CD4-positive, CD25-positive, alpha-beta regulatory T cell (primary cell): ENCODE data around the gene SPNS3. TPM values are rescaled to one million over a fixed set of nuclear protein-coding genes. Genes with fewer than 3 reads are reported as not detected.
A peak's percentile ranks its signal among the peaks of the same experiment; 100 is the strongest.

Experiments used
- ATAC-seq, 2 donors: fragments of 150-1000 bp; cut with Tn5 transposase; one replicate each; pipeline ENCODE4 v1.10.0; 2021; ENCODE audit warnings: low read depth in 2 of 2, moderate number of reproducible peaks in 2 of 2, moderate library complexity in 1 of 2
- DNase-seq, 3 donors: peaks; one replicate each; pipeline versions ENCODE4 v3.0.0 to v3.0.0-alpha.2; 2012 to 2022; ENCODE audit warnings: mixed read lengths in 1 of 3
- H3K27ac ChIP-seq: one replicate; pipeline ENCODE4 v1.7.0; 2013; ENCODE audit warnings: mild to moderate bottlenecking, low read length; ENCODE audit not compliant: insufficient read depth, poor library complexity, severe bottlenecking
- H3K27me3 ChIP-seq: one replicate; pipeline ENCODE4 v1.7.0; 2013; ENCODE audit warnings: low read length; ENCODE audit not compliant: control insufficient read depth, insufficient read depth
- H3K36me3 ChIP-seq: one replicate; pipeline ENCODE4 v1.7.0; 2013; ENCODE audit warnings: mild to moderate bottlenecking, low read length, moderate library complexity; ENCODE audit not compliant: control insufficient read depth, insufficient read depth
- H3K4me1 ChIP-seq: 2 replicates; pipeline ENCODE4 v1.7.0; 2013; ENCODE audit warnings: mild to moderate bottlenecking, low read length; ENCODE audit not compliant: insufficient read depth, control insufficient read depth, poor library complexity, severe bottlenecking
- H3K4me3 ChIP-seq: one replicate; pipeline ENCODE4 v1.7.0; 2013; ENCODE audit warnings: low read depth, mild to moderate bottlenecking, low read length, moderate library complexity
- H3K9me3 ChIP-seq, 2 experiments: 1 replicate in 1 of 2; 2 replicates in 1 of 2; pipeline ENCODE4 v1.7.0; 2013; ENCODE audit warnings: low read length in 2 of 2, mild to moderate bottlenecking in 1 of 2, moderate library complexity in 1 of 2; ENCODE audit not compliant: control insufficient read depth in 2 of 2
- H3K27ac Mint-ChIP-seq, 3 donors: one replicate each; pipeline ENCODE4 v1.8.0; 2020 to 2022; ENCODE audit warnings: mild to moderate bottlenecking in 3 of 3, mixed read lengths in 3 of 3, moderate library complexity in 2 of 3
- H3K27me3 Mint-ChIP-seq: one replicate; pipeline ENCODE4 v1.8.0; 2022; ENCODE audit warnings: mild to moderate bottlenecking, mixed read lengths
- H3K36me3 Mint-ChIP-seq: one replicate; pipeline ENCODE4 v1.8.0; 2020; ENCODE audit warnings: mixed read lengths
- H3K4me1 Mint-ChIP-seq, 4 donors: one replicate each; pipeline ENCODE4 v1.8.0; 2020 to 2022; ENCODE audit warnings: mixed read lengths in 4 of 4, mild to moderate bottlenecking in 1 of 4
- H3K4me3 Mint-ChIP-seq, 4 donors: one replicate each; pipeline ENCODE4 v1.8.0; 2020 to 2022; ENCODE audit warnings: mild to moderate bottlenecking in 4 of 4, mixed read lengths in 4 of 4, moderate library complexity in 3 of 4
- H3K9me3 Mint-ChIP-seq, 7 donors: one replicate each; pipeline ENCODE4 v1.8.0; 2020 to 2022; ENCODE audit warnings: mixed read lengths in 7 of 7, mild to moderate bottlenecking in 3 of 7, moderate library complexity in 2 of 7
- polyA plus RNA-seq, 4 donors: library from polyadenylated mRNA; unstranded; fragments of 300-500 nt; fragmentation: Illumina TruSeq; gene quantifications; one replicate each; pipeline ENCODE4 v1.2.3, GENCODE V29; 2021
- total RNA-seq: library from RNA; stranded (reverse); gene quantifications from one replicate; pipeline ENCODE4 v1.2.3, GENCODE V29; 2022

The SPNS3 gene
- total and polyA plus RNA-seq, 5 donors from 2014 or later = 2.5 to 8.8 (median 7.6) TPM

- no peaks in the 10 kb centered on the region for H3K36me3 ChIP-seq
- Mint-ChIP-seq H3K27me3 (no peaks in the 10 kb centered on the region), H3K4me3 (no peak overlapping the region), H3K4me1 (no peaks in the 10 kb centered on the region), H3K9me3 (peaks cover 0 to 1% (median 0%) of the 10 kb centered on the region in 7 donors), H3K27ac (no peak overlapping the region), H3K36me3 (no peaks in the 10 kb centered on the region)
- no peak overlapping the region for H3K27ac ChIP-seq
- ATAC-seq = no peak
- H3K4me1 ChIP-seq = peaks cover 3% of the 10 kb centered on the region
- no peak for DNase-seq
- no peaks in the 10 kb centered on the region for H3K9me3 ChIP-seq
- no peaks in the 10 kb centered on the region for H3K27me3 ChIP-seq
- no peak overlapping the region for H3K4me3 ChIP-seq
Observed at GRCh38 chr17:4518901-4519300, 85.2 kb downstream of the SPNS3 start.

- H3K4me3 Mint-ChIP-seq = no peak overlapping the region
Observed at GRCh38 chr17:4519361-4519788, 85.6 kb downstream of the SPNS3 start.

DNA sequence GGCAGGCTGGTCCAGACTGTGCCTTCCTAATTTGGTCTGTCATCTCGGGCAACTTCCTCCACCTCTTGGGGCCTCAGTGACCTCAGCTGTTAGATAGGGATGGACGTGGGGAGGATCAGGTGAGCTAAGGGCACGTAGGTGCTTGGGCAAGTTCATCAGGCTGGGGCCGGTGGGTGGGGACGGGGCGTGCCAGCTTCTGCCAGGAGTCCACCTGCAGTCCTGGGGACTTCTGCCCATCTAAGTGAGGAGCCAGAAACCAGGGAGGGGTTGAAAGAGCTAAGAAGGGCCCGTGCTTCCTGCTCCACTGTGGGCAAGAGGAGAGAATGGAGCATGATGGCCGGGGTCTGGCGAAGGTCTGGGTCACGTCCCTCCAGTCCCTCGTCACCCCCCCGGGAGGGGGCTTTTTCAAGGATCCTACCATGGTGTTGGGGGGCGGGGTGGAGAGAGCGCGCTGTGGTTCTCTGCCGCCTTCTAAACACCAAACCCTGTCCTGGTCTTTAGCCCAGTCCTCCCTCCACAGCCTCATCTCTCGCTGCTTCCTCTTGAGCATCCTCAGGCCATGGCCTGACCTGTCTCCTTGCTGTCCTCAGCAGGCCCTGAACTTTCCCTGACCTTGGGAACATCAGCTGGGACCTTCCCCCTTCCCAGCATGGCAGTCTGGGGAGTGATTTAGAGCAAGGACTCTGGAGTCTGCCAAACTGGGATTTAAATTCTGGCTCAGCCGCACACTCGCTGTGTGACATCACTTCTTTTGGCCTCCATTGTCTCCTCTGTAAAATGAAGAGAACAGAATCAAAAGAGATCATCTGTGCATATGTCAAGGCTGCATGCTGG is 86.5 kb downstream of the SPNS3 start:
- no peak overlapping the region for H3K27ac ChIP-seq
- no peaks in the 10 kb centered on the region for H3K27me3 ChIP-seq
- DNase-seq = no peak
- Mint-ChIP-seq H3K4me3 (no peak overlapping the region), H3K9me3 (peaks cover 0 to 1% (median 0%) of the 10 kb centered on the region in 7 donors), H3K27me3 (no peaks in the 10 kb centered on the region), H3K36me3 (no peaks in the 10 kb centered on the region), H3K27ac (no peak overlapping the region), H3K4me1 (no peaks in the 10 kb centered on the region)
- no peaks in the 10 kb centered on the region for H3K36me3 ChIP-seq
- no peak for ATAC-seq
- no peak overlapping the region for H3K4me3 ChIP-seq
- H3K4me1 ChIP-seq = peaks cover 3% of the 10 kb centered on the region
- H3K9me3 ChIP-seq = no peaks in the 10 kb centered on the region

More at GRCh38 chr17:4519361-4519788, 85.6 kb downstream of the SPNS3 start:
- Histone ChIP-seq H3K27me3 (no peaks in the 10 kb centered on the region), H3K4me3 (no peak overlapping the region), H3K9me3 (no peaks in the 10 kb centered on the region), H3K4me1 (peaks cover 3% of the 10 kb centered on the region), H3K36me3 (no peaks in the 10 kb centered on the region), H3K27ac (no peak overlapping the region)
- H3K27ac Mint-ChIP-seq = no peak overlapping the region
- no peaks in the 10 kb centered on the region for H3K27me3 Mint-ChIP-seq
- H3K9me3 Mint-ChIP-seq = peaks cover 0 to 1% (median 0%) of the 10 kb centered on the region in 7 donors
- H3K36me3 Mint-ChIP-seq = no peaks in the 10 kb centered on the region
- no peaks in the 10 kb centered on the region for H3K4me1 Mint-ChIP-seq
- DNase-seq (no peak), ATAC-seq (no peak)

DNA sequence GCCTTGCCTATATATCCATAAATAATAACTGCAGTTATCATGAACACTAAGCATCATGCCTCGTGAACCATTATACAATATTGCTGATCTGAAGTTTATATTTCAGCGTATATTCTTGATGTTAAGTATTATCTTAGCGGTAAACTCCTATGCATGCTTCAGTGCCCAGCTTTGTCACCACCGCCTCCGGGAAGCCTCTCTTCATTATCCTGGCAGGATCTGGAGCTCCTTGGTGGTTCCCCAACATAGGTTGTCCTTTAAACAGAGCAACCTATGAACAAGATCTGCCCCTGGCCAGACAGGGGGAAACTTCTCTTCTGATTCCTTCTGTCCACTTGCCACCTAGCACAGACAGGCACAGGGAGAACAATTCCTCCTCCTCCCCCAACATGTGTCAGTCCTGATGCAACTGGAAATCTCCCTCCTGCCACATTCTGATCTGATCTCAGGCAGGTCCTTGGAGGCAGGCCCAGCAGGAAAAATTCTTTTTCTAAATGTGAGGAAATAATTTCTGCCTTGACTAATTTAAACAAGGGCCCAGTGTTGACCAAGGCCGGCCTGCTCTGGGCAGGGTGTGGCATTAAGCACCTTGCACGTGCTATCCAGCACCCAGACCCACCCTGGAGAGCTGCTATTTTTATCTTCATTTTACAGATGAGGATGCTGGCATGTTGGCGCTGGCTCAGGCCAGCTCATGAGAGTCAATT is 87.3 kb downstream of the SPNS3 start:
- peaks cover 0 to 1% (median 0%) of the 10 kb centered on the region in 7 donors for H3K9me3 Mint-ChIP-seq
- ATAC-seq = no peak

GRCh38 chr17:4522661-4523060 is 88.9 kb downstream of the SPNS3 start:
- DNase-seq = no peak

More for the DNA sequence above, 87.3 kb downstream of the SPNS3 start:
- Histone ChIP-seq H3K4me3 (no peak overlapping the region), H3K36me3 (no peaks in the 10 kb centered on the region), H3K27ac (no peak overlapping the region), H3K27me3 (no peaks in the 10 kb centered on the region), H3K9me3 (no peaks in the 10 kb centered on the region), H3K4me1 (peaks cover 3% of the 10 kb centered on the region)
- no peak overlapping the region for H3K4me3 Mint-ChIP-seq
- no peaks in the 10 kb centered on the region for H3K27me3 Mint-ChIP-seq
- no peaks in the 10 kb centered on the region for H3K4me1 Mint-ChIP-seq
- H3K36me3 Mint-ChIP-seq = no peaks in the 10 kb centered on the region
- DNase-seq = no peak
- peak overlapping the region in 1 of 3 donors; percentile 60 for H3K27ac Mint-ChIP-seq

GRCh38 chr17:4523946-4524345 is 90.2 kb downstream of the SPNS3 start:
- Histone ChIP-seq H3K9me3 (no peaks in the 10 kb centered on the region), H3K4me1 (no peaks in the 10 kb centered on the region), H3K27ac (no peak overlapping the region), H3K36me3 (no peaks in the 10 kb centered on the region), H3K27me3 (no peaks in the 10 kb centered on the region), H3K4me3 (no peak overlapping the region)
- ATAC-seq = no peak
- Mint-ChIP-seq H3K27ac (no peak overlapping the region), H3K27me3 (peaks cover 4% of the 10 kb centered on the region), H3K4me3 (no peak overlapping the region), H3K9me3 (peaks cover 0 to 1% (median 0%) of the 10 kb centered on the region in 7 donors), H3K36me3 (no peaks in the 10 kb centered on the region), H3K4me1 (no peaks in the 10 kb centered on the region)
- no peak for DNase-seq

More at GRCh38 chr17:4522661-4523060, 88.9 kb downstream of the SPNS3 start:
- H3K27me3 Mint-ChIP-seq = peaks cover 4% of the 10 kb centered on the region
- H3K4me1 Mint-ChIP-seq = no peaks in the 10 kb centered on the region
- H3K9me3 ChIP-seq = no peaks in the 10 kb centered on the region
- peaks cover 3% of the 10 kb centered on the region for H3K4me1 ChIP-seq
- peak overlapping the region in 1 of 3 donors; percentile 60 for H3K27ac Mint-ChIP-seq
- H3K36me3 Mint-ChIP-seq = no peaks in the 10 kb centered on the region
- no peak overlapping the region for H3K4me3 ChIP-seq
- H3K27me3 ChIP-seq = no peaks in the 10 kb centered on the region
- H3K36me3 ChIP-seq = no peaks in the 10 kb centered on the region
- no peak overlapping the region for H3K4me3 Mint-ChIP-seq
- ATAC-seq = no peak
- H3K27ac ChIP-seq = no peak overlapping the region
- H3K9me3 Mint-ChIP-seq = peaks cover 0 to 1% (median 0%) of the 10 kb centered on the region in 7 donors

DNA sequence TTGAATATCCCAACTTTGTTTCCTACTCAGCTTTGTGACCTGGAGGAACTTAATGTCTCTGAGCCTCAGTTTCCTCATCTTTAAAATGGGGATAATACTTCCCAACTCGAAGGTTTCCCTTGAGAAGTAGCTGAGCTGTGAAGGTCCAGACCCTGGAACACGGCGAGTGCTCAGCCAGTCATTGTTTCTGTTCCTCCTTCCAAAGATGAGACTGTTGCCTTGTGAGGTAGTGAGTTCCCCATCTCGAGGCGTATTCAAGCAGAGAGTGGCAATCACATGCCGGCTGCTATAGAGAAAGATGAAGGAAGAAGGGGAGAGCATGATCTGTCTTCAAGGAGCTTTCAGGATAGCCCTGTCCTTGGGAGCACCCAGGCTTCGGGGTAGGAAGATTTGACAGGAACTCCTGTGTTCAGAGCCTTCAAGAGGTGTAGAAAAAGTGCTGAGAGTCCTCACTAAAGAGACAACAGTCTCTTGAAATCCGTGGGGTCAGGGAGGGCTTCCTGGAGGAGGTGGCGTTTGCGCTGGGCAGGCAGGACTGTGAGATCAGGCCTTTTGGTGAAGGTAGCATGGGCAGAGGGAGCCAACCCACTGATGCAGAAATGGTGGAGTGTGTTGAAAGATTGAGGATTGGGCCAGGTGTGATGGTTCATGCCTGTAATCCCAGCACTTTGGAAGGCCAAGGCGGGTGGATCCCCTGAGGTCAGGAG is 92.1 kb downstream of the SPNS3 start:
- Mint-ChIP-seq H3K4me1 (no peaks in the 10 kb centered on the region), H3K36me3 (no peaks in the 10 kb centered on the region), H3K27ac (no peak overlapping the region), H3K9me3 (peaks cover 0 to 1% (median 0%) of the 10 kb centered on the region in 7 donors), H3K4me3 (no peak overlapping the region), H3K27me3 (peaks cover 4% of the 10 kb centered on the region)
- no peak overlapping the region for H3K27ac ChIP-seq
- H3K4me1 ChIP-seq = no peaks in the 10 kb centered on the region
- H3K36me3 ChIP-seq = no peaks in the 10 kb centered on the region
- no peak overlapping the region for H3K4me3 ChIP-seq
- ATAC-seq (no peak), DNase-seq (no peak)
- no peaks in the 10 kb centered on the region for H3K9me3 ChIP-seq
- H3K27me3 ChIP-seq = no peaks in the 10 kb centered on the region
